Osteocyte (in vitro differentiated cells): ENCODE measurements around the gene RGS7. TPM values are rescaled to one million over a fixed set of nuclear protein-coding genes. Genes with fewer than 3 reads are reported as not detected.
"Not testable (repeated sequence)": the region's sequence is repeated elsewhere in the genome, so short reads cannot be mapped to it uniquely, and the experiment has no call there.

Source experiments
- DNase-seq: peaks from one replicate; pipeline ENCODE4 v3.0.0; 2021; ENCODE audit warnings: mixed read lengths; ENCODE audit not compliant: unreplicated experiment; ENCODE audit errors: extremely low spot score
- H3K27ac Mint-ChIP-seq: one replicate; pipeline ENCODE4 v1.8.0; 2021; ENCODE audit warnings: mild to moderate bottlenecking, mixed read lengths; ENCODE audit not compliant: unreplicated experiment
- H3K27me3 Mint-ChIP-seq: one replicate; pipeline ENCODE4 v1.8.0; 2021; ENCODE audit warnings: mixed read lengths; ENCODE audit not compliant: unreplicated experiment
- H3K36me3 Mint-ChIP-seq: one replicate; pipeline ENCODE4 v1.8.0; 2021; ENCODE audit warnings: mixed read lengths; ENCODE audit not compliant: unreplicated experiment
- H3K4me1 Mint-ChIP-seq: one replicate; pipeline ENCODE4 v1.8.0; 2021; ENCODE audit warnings: mixed read lengths; ENCODE audit not compliant: unreplicated experiment
- H3K4me3 Mint-ChIP-seq: one replicate; pipeline ENCODE4 v1.8.0; 2021; ENCODE audit warnings: mild to moderate bottlenecking, moderate library complexity, mixed read lengths; ENCODE audit not compliant: unreplicated experiment
- H3K9me3 Mint-ChIP-seq: one replicate; pipeline ENCODE4 v1.8.0; 2021; ENCODE audit warnings: mixed read lengths; ENCODE audit not compliant: unreplicated experiment
- total RNA-seq: library from RNA; stranded (reverse); gene quantifications from 2 replicates; pipeline ENCODE4 v1.2.1, GENCODE V29; 2021
- TF ChIP-seq, protein P1 (sequence below): fragments of 200-600 bp; sonication (generic); IDR thresholded peaks from 2 replicates; pipeline ENCODE4 v1.5.0; 2021; ENCODE audit warnings: antibody characterized with exemption, mild to moderate bottlenecking, moderate library complexity

The RGS7 gene
- total RNA-seq, 1 donor from 2014 or later = 10.9 TPM

GRCh38 chr1:241172486-241172885 is 184.5 kb downstream of the RGS7 start:
- H3K9me3 Mint-ChIP-seq = no peaks in the 10 kb centered on the region

DNA sequence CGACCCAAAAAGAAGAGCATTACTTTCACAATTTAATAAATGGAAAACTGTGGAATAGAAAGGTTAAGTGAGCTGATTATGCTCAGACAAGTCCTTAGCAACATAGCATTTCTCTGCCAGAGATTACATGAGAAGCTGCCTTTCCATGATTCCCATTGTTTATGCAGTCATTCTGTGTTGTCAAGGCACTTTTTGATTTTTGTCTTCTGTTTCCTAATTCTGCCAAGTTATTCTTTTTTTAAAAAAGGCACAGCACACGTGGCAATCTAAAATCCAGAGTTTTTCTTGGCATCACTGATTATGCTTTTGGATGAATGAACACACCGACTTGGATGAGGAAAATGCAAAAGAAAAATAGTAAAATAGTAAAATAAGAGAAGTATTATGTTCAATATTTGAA is 185.0 kb downstream of the RGS7 start:
- H3K4me3 Mint-ChIP-seq = no peak overlapping the region
- TF ChIP-seq, protein P1, sequence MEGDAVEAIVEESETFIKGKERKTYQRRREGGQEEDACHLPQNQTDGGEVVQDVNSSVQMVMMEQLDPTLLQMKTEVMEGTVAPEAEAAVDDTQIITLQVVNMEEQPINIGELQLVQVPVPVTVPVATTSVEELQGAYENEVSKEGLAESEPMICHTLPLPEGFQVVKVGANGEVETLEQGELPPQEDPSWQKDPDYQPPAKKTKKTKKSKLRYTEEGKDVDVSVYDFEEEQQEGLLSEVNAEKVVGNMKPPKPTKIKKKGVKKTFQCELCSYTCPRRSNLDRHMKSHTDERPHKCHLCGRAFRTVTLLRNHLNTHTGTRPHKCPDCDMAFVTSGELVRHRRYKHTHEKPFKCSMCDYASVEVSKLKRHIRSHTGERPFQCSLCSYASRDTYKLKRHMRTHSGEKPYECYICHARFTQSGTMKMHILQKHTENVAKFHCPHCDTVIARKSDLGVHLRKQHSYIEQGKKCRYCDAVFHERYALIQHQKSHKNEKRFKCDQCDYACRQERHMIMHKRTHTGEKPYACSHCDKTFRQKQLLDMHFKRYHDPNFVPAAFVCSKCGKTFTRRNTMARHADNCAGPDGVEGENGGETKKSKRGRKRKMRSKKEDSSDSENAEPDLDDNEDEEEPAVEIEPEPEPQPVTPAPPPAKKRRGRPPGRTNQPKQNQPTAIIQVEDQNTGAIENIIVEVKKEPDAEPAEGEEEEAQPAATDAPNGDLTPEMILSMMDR = no peak
- peaks cover 26% of the 10 kb centered on the region for H3K4me1 Mint-ChIP-seq
- peaks cover 3% of the 10 kb centered on the region for H3K36me3 Mint-ChIP-seq
- H3K27ac Mint-ChIP-seq = peak overlapping the region; percentile 83
- no peaks in the 10 kb centered on the region for H3K27me3 Mint-ChIP-seq
- no peaks in the 10 kb centered on the region for H3K9me3 Mint-ChIP-seq
- no peak for DNase-seq

More at GRCh38 chr1:241172486-241172885, 184.5 kb downstream of the RGS7 start:
- TF ChIP-seq, protein P1 = no peak
- H3K4me1 Mint-ChIP-seq = peaks cover 23% of the 10 kb centered on the region
- no peak for DNase-seq
- H3K36me3 Mint-ChIP-seq = no peaks in the 10 kb centered on the region
- no peak overlapping the region for H3K4me3 Mint-ChIP-seq
- no peaks in the 10 kb centered on the region for H3K27me3 Mint-ChIP-seq
- peak overlapping the region; percentile 83 for H3K27ac Mint-ChIP-seq

DNA sequence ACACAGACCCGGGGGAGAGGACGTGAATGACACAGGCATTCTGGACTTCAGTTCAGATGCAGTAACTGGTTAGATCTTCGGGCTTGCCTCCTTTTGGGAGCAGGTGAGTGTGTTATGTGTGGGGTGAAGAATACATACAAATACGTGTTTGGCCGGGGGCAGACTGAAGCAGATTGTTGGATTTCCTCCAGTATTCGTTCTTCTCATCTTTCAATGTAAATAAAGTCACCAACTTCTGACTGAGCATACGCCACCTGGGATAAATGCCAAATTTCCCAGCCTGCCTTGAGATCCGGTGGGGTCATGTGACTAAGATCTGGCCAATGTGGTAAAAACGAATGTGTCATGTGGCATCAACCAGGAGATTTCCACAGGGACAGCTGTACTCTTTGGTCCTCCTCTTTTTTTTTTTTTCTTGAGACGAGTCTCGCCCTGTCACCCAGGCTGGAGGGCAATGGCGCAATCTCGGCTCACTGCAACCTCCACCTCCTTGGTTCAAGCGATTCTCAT is 189.8 kb downstream of the RGS7 start:
- Mint-ChIP-seq H3K27me3 (no peaks in the 10 kb centered on the region), H3K27ac (no peak overlapping the region), H3K4me1 (peaks cover 15% of the 10 kb centered on the region), H3K36me3 (peaks cover 5% of the 10 kb centered on the region), H3K9me3 (no peaks in the 10 kb centered on the region), H3K4me3 (no peak overlapping the region)
- TF ChIP-seq, protein P1 = no peak
- DNase-seq = no peak

DNA sequence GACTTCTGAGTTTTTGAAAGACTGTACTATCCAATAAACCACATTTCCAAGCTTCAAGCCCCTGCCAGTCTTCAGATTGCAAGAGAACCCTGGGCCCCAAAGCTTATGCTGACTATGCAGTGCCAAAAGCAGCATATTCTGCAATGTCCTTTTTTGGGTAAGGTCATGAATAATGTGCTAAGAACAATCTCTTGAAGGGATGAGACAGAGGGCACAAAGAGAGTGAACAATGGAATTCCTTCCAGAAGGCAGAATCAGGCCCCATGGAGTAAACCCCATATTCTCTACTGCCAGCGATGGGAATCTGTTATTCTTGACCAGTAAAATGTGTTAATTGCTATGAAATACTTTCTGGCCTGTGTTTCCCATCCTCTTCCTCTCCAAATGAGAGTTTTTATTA is 190.4 kb downstream of the RGS7 start:
- TF ChIP-seq, protein P1 = no peak
- H3K27ac Mint-ChIP-seq = no peak overlapping the region
- peaks cover 5% of the 10 kb centered on the region for H3K36me3 Mint-ChIP-seq
- no peak for DNase-seq
- H3K4me1 Mint-ChIP-seq = peaks cover 10% of the 10 kb centered on the region
- no peaks in the 10 kb centered on the region for H3K9me3 Mint-ChIP-seq
- no peak overlapping the region for H3K4me3 Mint-ChIP-seq
- no peaks in the 10 kb centered on the region for H3K27me3 Mint-ChIP-seq

- H3K4me3 Mint-ChIP-seq, H3K9me3 Mint-ChIP-seq, H3K4me1 Mint-ChIP-seq, DNase-seq, H3K27ac Mint-ChIP-seq, H3K27me3 Mint-ChIP-seq, H3K36me3 Mint-ChIP-seq: not testable (repeated sequence)
Measured at GRCh38 chr1:241165256-241165655, 191.7 kb downstream of the RGS7 start.

DNA sequence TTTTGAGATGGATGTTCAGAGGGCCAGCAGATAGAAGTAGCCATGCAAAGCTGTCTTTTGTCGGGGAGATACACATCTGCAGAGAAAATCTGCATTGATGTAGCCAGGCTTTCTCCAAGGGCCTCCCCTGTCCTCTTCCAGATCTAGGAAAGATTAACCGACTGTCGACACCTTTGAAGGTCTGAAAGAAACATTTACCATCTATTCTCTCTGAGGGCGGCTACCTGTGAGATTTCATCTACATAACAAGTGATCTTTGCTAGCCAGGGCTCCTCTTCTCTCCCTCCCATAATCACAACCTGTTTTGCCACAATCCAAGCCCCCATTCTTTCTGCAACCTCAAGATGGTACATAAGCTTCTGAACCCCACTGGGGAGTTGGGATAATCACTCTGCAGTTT is 193.6 kb downstream of the RGS7 start:
- Mint-ChIP-seq H3K36me3 (peaks cover 5% of the 10 kb centered on the region), H3K9me3 (no peaks in the 10 kb centered on the region), H3K27me3 (no peaks in the 10 kb centered on the region), H3K4me3 (no peak overlapping the region), H3K4me1 (peaks cover 4% of the 10 kb centered on the region), H3K27ac (no peak overlapping the region)
- DNase-seq = no peak
- TF ChIP-seq, protein P1 = no peak
